Subcutaneous abdominal adipose tissue (tissue), 5 donors: ENCODE data around the gene FRAS1.
"Not testable (repeated sequence)": the region's sequence is repeated elsewhere in the genome, so short reads cannot be mapped to it uniquely, and the experiment has no call there.

Source experiments
- H3K27ac ChIP-seq: one replicate; pipeline ENCODE4 v1.7.0; 2013; ENCODE audit warnings: low read depth, mild to moderate bottlenecking, inconsistent platforms, low read length, moderate library complexity
- H3K27me3 ChIP-seq, 5 donors: one replicate each; pipeline ENCODE4 v1.7.0; 2013; ENCODE audit warnings: low read length in 5 of 5, inconsistent platforms in 1 of 5; ENCODE audit not compliant: control insufficient read depth in 5 of 5, insufficient read depth in 4 of 5
- H3K36me3 ChIP-seq, 5 donors: one replicate each; pipeline ENCODE4 v1.7.0; 2013; ENCODE audit warnings: low read length in 5 of 5; ENCODE audit not compliant: control insufficient read depth in 5 of 5, insufficient read depth in 5 of 5
- H3K4me1 ChIP-seq, 5 donors: one replicate each; pipeline ENCODE4 v1.7.0; 2013; ENCODE audit warnings: low read length in 5 of 5, mild to moderate bottlenecking in 3 of 5, moderate library complexity in 1 of 5; ENCODE audit not compliant: control insufficient read depth in 5 of 5, insufficient read depth in 5 of 5
- H3K4me3 ChIP-seq, 5 donors: one replicate each; pipeline ENCODE4 v1.7.0; 2013; ENCODE audit warnings: low read length in 5 of 5, low read depth in 1 of 5
- H3K9ac ChIP-seq, 5 donors: one replicate each; pipeline ENCODE4 v1.7.0; 2013; ENCODE audit warnings: low read length in 5 of 5, mild to moderate bottlenecking in 4 of 5, moderate library complexity in 3 of 5
- H3K9me3 ChIP-seq, 5 donors: one replicate each; pipeline ENCODE4 v1.7.0; 2013; ENCODE audit warnings: low read length in 5 of 5; ENCODE audit not compliant: control insufficient read depth in 5 of 5
- donor health status: healthy.
- donor health status: healthy.
- donor health status: healthy.
- donor health status: healthy.
- donor health status: healthy.

FRAS1 gene

GRCh38 chr4:78095081-78095480 lies 38.0 kb downstream of the FRAS1 start:
- Histone ChIP-seq H3K27ac (no peak overlapping the region), H3K4me1 (no peaks in the 10 kb centered on the region), H3K9me3 (peaks cover 0 to 5% (median 0%) of the 10 kb centered on the region in 5 donors), H3K4me3 (no peak overlapping the region), H3K9ac (no peak overlapping the region), H3K36me3 (no peaks in the 10 kb centered on the region), H3K27me3 (no peaks in the 10 kb centered on the region)

DNA sequence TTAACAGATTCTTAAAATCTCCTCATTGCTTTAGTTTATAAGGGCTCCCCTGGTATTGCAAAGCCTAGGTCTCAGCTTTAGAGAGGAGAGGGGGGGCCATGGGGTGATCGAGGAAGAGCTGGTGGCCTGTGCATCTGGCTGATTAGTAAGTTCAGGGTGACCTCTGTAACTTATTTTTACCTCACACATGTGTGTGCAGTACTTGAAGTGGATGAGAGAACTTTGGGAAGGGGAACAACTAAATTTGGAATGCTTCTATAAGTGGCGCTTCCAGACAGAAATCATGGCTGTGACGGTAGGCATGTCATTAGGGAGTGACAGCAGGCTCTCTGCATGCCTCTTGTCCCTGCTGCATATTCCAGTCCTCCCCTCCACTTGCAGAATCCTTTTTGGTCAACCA lies 41.9 kb downstream of the FRAS1 start:
- Histone ChIP-seq H3K4me3 (no peak overlapping the region), H3K9me3 (peaks cover 0 to 5% (median 0%) of the 10 kb centered on the region in 5 donors), H3K9ac (no peak overlapping the region)

GRCh38 chr4:78100060-78100459 lies 42.9 kb downstream of the FRAS1 start:
- no peak overlapping the region for H3K27ac ChIP-seq
- no peak overlapping the region for H3K9ac ChIP-seq
- H3K27me3 ChIP-seq: no peaks in the 10 kb centered on the region
- H3K4me1 ChIP-seq: peaks cover 0 to 4% (median 0%) of the 10 kb centered on the region in 5 donors
- no peaks in the 10 kb centered on the region for H3K36me3 ChIP-seq
- peaks cover 0 to 5% (median 0%) of the 10 kb centered on the region in 5 donors for H3K9me3 ChIP-seq
- no peak overlapping the region for H3K4me3 ChIP-seq

More for the DNA sequence above, 41.9 kb downstream of the FRAS1 start:
- no peak overlapping the region for H3K27ac ChIP-seq
- H3K36me3 ChIP-seq: no peaks in the 10 kb centered on the region
- H3K4me1 ChIP-seq: peaks cover 0 to 4% (median 0%) of the 10 kb centered on the region in 5 donors
- no peaks in the 10 kb centered on the region for H3K27me3 ChIP-seq

DNA sequence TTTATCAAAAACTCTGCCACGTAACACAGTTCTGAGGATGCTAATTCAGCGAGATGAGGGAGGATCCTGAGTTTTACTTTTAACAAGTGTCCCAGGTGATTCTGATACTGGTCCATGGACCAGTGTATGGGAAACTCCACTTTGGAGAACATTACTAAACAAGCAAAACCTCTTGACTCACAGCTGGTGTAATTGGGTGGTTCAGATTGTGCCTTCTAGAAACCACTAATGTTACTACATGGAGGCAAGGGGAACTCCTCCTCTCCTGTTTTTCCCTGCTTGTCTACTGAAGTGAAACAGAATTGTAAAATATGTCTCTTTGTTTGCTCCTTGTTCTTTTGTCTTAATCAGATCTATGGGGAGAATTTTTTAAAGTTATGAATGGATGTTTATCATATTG lies 62.6 kb downstream of the FRAS1 start:
- H3K4me1 ChIP-seq: no peaks in the 10 kb centered on the region
- no peak overlapping the region for H3K4me3 ChIP-seq
- H3K27ac ChIP-seq: no peak overlapping the region
- no peak overlapping the region for H3K9ac ChIP-seq
- no peaks in the 10 kb centered on the region for H3K36me3 ChIP-seq
- H3K27me3 ChIP-seq: no peaks in the 10 kb centered on the region
- H3K9me3 ChIP-seq: peaks cover 0 to 2% (median 0%) of the 10 kb centered on the region in 5 donors

GRCh38 chr4:78120144-78120880 lies 63.2 kb downstream of the FRAS1 start:
- Histone ChIP-seq H3K27me3 (no peaks in the 10 kb centered on the region), H3K4me1 (no peaks in the 10 kb centered on the region), H3K9me3 (peaks cover 0 to 2% (median 0%) of the 10 kb centered on the region in 5 donors), H3K36me3 (no peaks in the 10 kb centered on the region), H3K4me3 (no peak overlapping the region), H3K27ac (no peak overlapping the region), H3K9ac (no peak overlapping the region)

GRCh38 chr4:78121338-78121904 lies 64.3 kb downstream of the FRAS1 start:
- Histone ChIP-seq H3K4me1 (no peaks in the 10 kb centered on the region), H3K9me3 (peaks cover 0 to 2% (median 0%) of the 10 kb centered on the region in 5 donors), H3K27me3 (no peaks in the 10 kb centered on the region), H3K27ac (no peak overlapping the region), H3K9ac (no peak overlapping the region), H3K4me3 (no peak overlapping the region), H3K36me3 (no peaks in the 10 kb centered on the region)

GRCh38 chr4:78125834-78126331 lies 68.8 kb downstream of the FRAS1 start:
- not testable (repeated sequence) for H3K4me1 ChIP-seq, H3K36me3 ChIP-seq, H3K27ac ChIP-seq, H3K4me3 ChIP-seq, H3K9ac ChIP-seq, H3K9me3 ChIP-seq, H3K27me3 ChIP-seq

DNA sequence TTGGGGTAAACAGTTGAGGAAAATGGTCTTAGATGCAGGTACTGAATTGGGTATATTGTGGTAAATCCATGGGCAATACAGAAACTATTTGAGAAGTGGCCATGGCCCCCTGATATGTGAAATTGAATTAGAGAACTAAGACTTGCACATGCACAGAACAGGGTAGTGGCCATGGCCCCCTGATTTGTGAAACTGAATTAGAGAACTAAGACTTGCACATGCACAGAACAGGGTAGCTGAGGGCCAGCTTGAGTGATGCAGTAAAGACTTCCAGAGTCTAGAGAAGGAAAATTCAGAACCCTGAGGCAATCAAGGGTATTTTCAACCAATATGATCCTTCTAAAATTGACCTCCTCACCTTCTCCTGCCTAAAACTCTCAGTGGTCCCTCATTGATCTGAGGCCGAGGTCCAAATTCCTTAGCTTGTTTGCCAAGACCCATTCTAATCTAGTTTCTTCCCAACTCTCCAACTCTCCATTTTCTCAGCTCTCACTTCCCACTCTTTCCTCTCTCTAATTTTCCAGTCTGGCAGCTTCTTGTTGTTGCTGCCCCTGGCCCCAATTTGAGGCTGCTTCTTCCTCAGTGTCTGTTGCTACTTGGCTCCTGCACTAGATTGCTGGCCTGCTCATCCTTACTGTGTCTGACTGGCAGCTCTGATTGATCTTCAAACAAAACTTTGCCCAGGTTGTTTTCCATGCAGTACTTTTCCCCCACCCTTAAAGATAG lies 72.4 kb downstream of the FRAS1 start:
- H3K4me1 ChIP-seq: no peaks in the 10 kb centered on the region
- no peak overlapping the region for H3K9ac ChIP-seq
- H3K4me3 ChIP-seq: no peak overlapping the region
- H3K27ac ChIP-seq: no peak overlapping the region
- H3K36me3 ChIP-seq: no peaks in the 10 kb centered on the region
- no peaks in the 10 kb centered on the region for H3K27me3 ChIP-seq
- no peaks in the 10 kb centered on the region for H3K9me3 ChIP-seq

DNA sequence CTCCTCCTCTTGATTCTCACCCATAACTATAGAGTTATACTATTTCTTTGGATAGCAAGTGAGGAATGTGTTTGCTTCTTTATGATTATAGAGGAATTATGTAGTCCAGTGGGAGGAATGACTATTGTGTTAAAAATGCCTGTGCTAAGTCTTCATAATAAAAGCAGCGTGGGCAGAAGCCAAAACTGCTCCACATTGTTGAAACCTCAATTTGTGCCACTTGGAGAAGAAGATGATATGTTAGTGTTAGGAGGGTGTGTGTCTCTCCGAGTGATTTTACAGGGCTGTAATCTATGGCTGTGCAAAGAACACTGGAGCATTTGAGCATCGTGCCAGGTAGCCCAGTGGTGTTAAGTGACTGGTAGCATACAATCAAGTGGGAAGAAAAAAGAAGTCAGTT lies 74.3 kb downstream of the FRAS1 start:
- Histone ChIP-seq H3K4me3 (no peak overlapping the region), H3K27ac (no peak overlapping the region), H3K27me3 (no peaks in the 10 kb centered on the region), H3K4me1 (no peaks in the 10 kb centered on the region), H3K9ac (no peak overlapping the region), H3K9me3 (no peaks in the 10 kb centered on the region), H3K36me3 (no peaks in the 10 kb centered on the region)
